GM19452 (cell line): Measurements from ENCODE around the gene MESP1.
A peak's percentile ranks its signal among the peaks of the same experiment; 100 is the strongest.

Experiments
- ATAC-seq: cut with Tn5 transposase; IDR thresholded peaks from one replicate; pipeline ENCODE4 v1.9.1; 2021; ENCODE audit not compliant: unreplicated experiment

Gene MESP1

DNA sequence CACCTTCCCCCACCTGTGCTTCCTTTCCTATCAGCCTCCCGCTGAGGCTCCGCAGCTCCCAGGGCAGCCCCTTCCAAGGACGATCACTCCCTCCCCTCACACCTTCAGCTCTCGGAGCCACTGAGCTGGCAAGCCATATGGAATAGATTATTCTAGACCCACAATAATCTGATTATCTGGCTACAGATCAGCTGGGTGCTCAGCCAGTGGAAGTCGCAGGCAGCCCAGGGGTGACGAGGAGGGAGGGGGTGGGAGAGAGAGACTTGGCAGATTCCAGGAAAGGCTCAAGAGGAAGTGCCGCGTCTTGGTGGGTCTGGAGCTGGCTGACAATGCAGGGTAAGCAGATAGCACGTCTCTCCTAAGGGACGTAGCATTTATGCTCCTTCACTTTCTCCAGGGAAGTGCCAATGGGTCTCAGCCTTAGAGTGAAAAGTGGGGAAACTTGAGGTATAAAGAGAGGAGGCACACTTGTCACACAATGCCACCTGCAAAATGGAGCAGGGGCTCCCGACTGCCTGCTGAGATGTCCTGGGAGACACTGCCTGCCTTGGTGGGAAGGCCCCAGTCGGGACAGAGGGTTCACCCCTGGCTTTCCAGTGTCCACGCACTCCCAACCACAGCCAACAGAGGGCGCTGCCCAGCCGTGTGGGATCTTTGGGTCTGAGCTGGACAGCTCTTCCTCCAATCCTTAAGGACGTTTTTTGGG is 9.4 kb upstream of the MESP1 start:
- ATAC-seq = peak; percentile 74

GRCh38 chr15:89759835-89760234 is 8.8 kb upstream of the MESP1 start:
- no peak for ATAC-seq

DNA sequence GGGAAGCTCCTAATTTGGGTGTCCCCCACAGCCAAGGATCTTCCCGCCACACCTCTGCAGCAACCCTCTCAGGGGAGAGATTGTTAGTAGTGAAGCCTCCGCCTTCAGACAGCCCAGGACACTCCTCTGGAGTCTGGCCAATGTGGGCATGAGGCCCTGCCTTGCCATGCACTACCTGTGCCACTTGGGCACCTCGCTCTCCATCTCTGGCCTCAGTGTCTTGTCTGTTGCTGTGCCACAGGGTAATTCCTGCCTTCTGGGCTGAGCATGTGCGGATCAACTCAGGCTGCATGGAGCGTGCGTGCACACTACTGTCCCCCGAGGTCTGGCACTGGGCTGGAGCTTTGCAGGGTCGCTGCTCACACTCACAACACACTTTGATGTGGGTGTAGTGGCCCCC is 7.9 kb upstream of the MESP1 start:
- no peak for ATAC-seq

DNA sequence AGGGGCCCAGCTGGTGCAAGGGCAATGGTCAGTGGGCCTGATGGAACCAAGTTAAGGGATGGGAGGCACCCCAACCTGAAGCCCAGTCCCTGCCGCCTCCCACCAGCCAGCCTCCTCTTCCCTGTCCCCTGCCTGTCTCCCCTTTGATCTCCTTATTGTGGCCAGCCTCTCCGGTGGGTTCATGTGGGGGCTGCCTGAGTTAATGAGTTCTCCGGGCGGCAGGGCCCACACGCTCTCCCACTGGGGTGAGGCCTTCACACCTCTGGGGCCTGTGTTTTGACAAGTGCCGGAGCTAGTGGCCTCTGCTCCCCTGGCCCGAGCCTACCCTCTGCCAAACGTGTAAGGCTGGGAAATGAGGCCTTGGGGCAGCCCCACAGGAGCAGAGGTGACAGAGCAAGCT is 7.2 kb upstream of the MESP1 start:
- no peak for ATAC-seq

GRCh38 chr15:89756897-89757296 is 5.8 kb upstream of the MESP1 start:
- ATAC-seq = no peak

DNA sequence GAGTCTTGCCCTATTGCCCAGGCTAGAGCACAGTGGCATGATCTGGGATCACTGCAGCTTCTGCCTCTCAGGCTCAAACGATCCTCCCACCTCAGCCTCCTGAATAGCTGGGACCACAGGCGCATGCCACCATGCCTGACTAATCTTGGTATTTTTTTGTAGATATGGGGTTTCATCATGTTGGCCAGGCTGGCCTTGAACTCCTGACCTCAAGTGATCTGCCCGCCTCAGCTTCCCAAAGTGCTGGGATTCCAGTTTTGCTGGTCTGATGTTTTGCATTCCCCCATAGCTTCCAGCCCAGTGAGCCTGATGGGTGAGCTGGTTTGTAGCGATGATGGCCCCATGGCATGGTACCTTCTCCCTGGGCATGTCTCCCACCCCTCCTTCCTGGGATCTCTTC is 4.7 kb upstream of the MESP1 start:
- no peak for ATAC-seq

- ATAC-seq = no peak
Observed at GRCh38 chr15:89754361-89755154, 3.5 kb upstream of the MESP1 start.

- no peak for ATAC-seq
Observed at GRCh38 chr15:89753855-89754254, 2.8 kb upstream of the MESP1 start.

- ATAC-seq = no peak
Observed at GRCh38 chr15:89751748-89752147, 699 bp upstream of the MESP1 start.

- peak; percentile 4 for ATAC-seq
Observed at GRCh38 chr15:89749951-89750559, 994 bp downstream of the MESP1 start.

GRCh38 chr15:89749526-89749925 is 1.5 kb downstream of the MESP1 start:
- no peak for ATAC-seq

- no peak for ATAC-seq
Observed at GRCh38 chr15:89749054-89749453, 2.0 kb downstream of the MESP1 start.

DNA sequence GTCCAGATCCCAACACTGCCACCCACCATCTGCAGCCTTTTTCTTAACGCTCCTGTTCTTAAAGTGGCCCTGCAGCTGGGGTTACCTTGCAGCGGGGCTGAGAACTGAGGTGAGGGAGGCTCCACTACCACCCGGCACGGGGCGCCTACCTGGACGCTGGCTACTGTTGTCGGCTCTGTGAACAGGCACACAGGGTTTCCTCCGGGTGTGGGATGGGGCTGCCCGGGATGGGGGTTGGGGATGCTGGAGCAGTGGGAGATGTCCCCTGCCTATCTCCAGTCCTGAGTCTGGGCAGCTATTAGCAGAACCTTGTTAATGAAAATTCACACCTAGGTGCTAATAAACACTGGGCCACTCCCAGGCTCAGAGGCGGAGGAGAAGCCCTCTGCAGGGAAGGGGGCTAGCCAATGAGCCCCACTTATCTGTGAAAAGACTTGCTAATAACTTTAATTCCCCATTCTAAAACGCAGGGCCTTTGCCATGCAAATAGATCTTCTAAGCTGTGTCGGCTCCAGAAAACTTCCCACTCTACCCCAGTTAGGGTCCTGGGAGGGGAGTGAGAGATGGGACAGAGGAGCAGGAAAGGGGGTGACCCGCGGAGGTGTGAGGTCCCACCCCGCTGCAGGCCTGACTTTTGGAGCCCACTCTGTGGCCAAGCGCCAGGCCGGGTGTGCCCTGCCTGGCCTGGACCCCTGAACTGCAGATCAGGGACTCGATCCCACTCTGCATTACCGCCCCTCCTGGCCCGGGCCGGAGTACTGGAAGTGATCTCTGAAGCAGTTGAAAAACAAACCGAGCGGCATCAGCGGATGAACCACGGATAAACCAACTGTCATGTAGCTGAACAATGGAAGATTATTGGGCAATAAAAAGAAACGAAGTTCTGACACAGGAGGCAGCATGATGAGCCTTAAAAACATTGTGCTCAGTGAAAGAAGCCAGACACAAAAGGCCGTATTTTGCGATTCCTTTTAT is 3.1 kb downstream of the MESP1 start:
- no peak for ATAC-seq

- no peak for ATAC-seq
Observed at GRCh38 chr15:89746386-89746780, 4.7 kb downstream of the MESP1 start.

DNA sequence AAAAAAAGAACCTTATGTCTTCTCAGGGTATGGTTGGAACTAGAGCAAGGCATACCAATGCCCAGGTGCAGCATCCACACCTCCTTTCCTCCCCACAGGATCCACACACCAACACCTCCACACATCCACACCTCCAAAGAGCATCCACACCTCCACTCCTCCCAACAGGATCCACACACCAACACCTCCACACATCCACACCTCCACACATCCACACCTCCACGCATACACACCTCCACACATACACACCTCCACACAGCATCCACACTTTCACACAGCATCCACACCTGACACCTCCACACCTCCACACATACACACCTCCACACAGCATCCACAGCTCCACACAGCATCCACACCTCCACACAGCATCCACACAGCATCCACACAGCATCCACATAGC is 5.3 kb downstream of the MESP1 start:
- no peak for ATAC-seq

GRCh38 chr15:89745131-89745530 is 5.9 kb downstream of the MESP1 start:
- ATAC-seq = no peak

DNA sequence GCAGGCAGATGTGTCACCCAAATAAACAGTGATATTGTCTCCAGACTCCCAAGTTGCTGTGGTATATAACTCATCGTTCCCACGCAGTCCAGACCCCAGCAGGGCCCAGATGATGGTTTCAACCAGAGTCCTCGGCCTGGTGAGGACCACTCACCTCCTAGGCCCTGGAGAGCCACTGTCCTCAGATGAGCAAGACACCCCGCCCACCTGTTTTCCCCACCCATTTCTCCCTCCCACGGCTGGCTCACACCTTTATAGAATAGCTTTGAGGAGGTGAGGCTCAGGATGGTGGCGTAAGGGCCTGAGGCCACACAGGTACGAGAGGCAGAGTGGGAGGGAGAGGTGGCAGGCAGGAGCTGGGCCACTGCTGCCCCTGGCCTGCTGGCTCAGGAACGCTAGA is 7.5 kb downstream of the MESP1 start:
- ATAC-seq = no peak

DNA sequence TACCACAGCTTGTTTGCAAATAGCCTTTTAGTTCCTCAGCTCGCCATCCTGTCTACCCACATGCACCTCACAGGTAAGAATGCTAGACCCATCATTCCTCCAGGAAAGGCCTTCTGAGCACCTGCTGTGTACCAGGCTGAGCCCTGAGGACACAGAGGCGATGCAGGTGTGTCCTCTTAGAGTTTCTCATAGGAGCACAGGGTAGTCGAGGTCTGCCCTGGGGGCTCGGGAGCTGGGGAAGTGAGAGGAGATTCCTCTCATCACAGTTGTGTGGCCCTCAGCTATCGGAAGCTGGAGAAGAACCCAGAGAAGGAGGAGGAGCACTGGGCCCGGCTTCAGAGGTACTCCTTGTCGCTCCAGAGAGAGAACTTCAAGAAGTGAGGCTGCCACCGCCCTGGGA is 8.0 kb downstream of the MESP1 start:
- ATAC-seq = no peak

DNA sequence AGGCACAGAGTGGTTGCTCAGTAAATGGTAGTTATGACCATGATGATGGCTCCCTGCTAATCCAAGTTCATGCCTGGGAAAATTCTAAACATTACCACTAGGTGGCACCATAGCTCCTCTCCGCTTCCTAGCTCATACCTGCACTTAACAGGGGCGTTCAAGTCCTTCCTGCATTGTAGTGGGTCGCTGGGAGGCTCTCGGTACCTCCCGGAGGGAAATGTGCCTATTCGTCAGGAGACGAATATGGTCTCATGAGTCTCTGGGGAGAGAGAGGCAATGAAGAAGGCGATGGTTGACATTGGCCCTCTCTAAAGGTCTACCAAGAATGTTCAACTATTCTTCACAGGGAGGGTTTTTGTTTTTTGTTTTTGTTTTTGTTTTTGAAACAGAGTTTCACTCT is 10.9 kb downstream of the MESP1 start:
- peak; percentile 58 for ATAC-seq

- ATAC-seq = no peak
Observed at GRCh38 chr15:89735773-89736172, 15.3 kb downstream of the MESP1 start.
